ENCODE results near the gene PANK4.

The PANK4 gene

DNA sequence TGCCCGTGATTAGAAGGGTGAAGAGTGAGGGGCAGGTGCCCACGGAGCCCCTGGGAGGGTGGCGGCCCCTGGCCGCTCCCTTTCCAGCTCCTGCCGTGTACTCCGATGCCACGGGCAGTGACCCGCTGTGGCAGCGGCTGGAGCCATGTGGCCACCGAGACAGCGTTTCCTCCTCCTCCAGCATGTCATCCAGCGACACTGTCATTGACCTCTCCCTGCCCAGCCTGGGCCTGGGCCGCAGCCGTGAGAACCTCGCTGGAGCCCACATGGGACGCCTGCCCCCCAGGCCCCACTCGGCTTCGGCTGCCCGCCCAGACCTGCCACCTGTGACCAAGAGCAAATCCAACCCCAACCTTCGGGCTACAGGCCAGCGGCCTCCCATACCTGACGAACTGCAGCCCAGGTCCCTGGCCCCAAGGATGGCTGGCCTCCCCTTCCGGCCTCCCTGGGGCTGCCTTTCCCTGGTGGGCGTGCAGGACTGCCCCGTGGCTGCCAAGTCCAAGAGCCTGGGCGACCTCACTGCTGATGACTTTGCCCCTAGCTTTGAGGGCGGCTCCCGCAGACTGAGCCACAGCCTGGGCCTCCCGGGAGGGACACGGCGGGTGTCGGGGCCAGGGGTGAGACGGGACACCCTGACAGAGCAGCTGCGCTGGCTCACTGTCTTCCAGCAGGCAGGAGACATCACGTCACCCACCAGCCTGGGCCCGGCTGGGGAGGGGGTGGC, 22.0 kb downstream of the PANK4 start:
- Histone ChIP-seq H3K36me3 (ENCODE audit: insufficient read depth, low read depth, low read length) (peaks cover 19% of the 10 kb centered on the region), H3K4me3 (ENCODE audit: low read length) (no peak overlapping the region), H3K9ac (ENCODE audit: low read depth, low read length) (no peak overlapping the region), H3K9me3 (ENCODE audit: insufficient read depth, low read depth, low read length) (no peaks in the 10 kb centered on the region), H3K27me3 (ENCODE audit: insufficient read depth, low read length) (no peaks in the 10 kb centered on the region), H3K27ac (ENCODE audit: low read length) (no peak overlapping the region), H3K4me1 (ENCODE audit: insufficient read depth, low read length) (no peaks in the 10 kb centered on the region)

DNA sequence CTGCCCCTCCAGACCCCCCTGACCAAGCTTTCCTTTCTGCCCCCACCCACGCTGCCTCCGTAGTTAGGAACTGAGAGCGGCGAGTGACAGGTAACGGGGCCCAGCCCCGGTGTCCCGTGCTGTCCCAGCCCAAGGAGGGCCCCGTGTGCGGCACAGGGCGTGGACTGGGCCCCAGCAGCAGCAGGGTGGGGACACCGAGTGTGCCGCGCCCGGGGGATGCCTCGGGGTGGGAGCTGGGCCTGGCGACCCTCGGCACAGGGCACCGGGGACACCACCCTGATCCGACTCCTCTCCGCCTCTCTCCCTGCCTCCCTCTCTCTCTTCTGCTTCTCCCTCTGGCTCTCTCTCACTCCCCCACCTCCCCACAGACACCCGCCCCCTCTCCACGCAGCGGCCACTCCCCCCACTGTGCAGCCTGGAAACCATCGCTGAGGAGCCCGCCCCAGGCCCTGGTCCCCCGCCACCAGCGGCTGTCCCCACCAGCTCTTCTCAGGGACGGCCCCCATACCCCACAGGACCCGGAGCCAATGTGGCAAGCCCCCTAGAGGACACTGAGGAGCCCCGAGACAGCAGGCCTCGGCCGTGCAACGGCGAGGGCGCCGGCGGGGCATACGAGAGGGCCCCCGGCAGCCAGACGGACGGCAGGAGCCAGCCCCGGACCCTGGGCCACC, 22.7 kb downstream of the PANK4 start:
- Histone ChIP-seq H3K27me3 (ENCODE audit: insufficient read depth, low read length) (no peaks in the 10 kb centered on the region), H3K27ac (ENCODE audit: low read length) (no peak overlapping the region), H3K9me3 (ENCODE audit: insufficient read depth, low read depth, low read length) (no peaks in the 10 kb centered on the region), H3K36me3 (ENCODE audit: insufficient read depth, low read depth, low read length) (peaks cover 12% of the 10 kb centered on the region), H3K4me1 (ENCODE audit: insufficient read depth, low read length) (no peaks in the 10 kb centered on the region), H3K9ac (ENCODE audit: low read depth, low read length) (no peak overlapping the region), H3K4me3 (ENCODE audit: low read length) (no peak overlapping the region)

DNA sequence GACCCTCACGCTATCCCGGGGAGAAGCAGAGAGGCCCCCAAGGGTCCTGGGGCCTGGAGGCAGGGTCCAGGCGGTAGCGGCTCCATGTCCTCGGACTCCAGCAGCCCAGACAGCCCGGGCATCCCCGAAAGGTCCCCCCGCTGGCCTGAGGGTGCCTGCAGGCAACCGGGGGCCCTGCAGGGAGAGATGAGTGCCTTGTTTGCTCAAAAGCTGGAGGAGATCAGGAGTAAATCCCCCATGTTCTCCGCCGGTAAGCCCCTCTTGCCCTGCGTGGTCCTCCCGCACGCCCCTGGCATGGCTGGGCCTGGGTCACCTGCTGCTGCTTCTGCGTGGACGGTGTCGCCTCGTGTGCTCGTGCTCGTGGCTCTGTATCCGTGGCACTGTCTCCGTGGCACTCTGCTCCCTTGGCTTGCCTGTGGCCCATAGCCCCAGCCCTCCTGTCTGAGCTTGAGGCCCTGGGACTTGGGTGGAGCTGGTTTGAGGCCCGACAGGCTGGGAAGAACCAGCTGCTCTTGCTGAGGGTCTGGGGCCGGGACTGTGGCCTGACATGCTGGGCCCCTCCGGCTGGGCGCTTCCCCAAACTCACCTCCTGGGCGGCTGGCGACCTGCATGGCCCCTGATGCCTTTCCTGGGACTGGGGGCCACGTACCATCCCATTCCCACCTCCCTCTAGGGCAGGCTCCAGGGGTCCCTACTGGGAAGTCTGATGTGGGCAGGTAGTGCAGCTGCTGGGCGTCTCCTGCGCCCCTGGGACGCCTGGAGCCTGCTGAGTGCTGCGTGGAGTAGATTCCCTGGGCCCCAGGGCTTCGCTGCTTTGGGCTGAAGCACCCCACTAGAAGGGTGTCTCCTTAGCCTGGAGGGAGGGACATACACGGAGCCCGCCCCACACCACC, 23.5 kb downstream of the PANK4 start:
- Histone ChIP-seq H3K36me3 (ENCODE audit: insufficient read depth, low read depth, low read length) (peaks cover 8% of the 10 kb centered on the region; the same call in 1 of the 2 replicates), H3K4me1 (ENCODE audit: insufficient read depth, low read length) (no peaks in the 10 kb centered on the region)

DNA sequence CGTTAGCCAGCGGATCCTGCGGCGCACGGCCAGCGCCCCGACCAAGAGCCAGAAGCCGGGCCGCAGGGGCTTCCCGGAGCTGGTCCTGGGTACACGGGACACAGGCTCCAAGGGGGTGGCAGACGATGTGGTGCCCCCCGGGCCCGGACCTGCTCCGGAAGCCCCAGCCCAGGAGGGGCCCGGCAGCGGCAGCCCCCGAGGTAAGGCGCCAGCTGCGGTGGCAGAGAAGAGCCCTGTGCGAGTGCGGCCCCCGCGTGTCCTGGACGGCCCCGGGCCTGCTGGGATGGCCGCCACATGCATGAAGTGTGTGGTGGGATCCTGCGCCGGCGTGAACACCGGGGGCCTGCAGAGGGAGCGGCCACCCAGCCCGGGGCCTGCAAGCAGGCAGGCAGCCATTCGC, 24.2 kb downstream of the PANK4 start:
- Histone ChIP-seq H3K4me3 (ENCODE audit: low read length) (no peak overlapping the region), H3K36me3 (ENCODE audit: insufficient read depth, low read depth, low read length) (peaks cover under 1% of the 10 kb centered on the region; the same call in 1 of the 2 replicates), H3K27me3 (ENCODE audit: insufficient read depth, low read length) (no peaks in the 10 kb centered on the region), H3K27ac (ENCODE audit: low read length) (no peak overlapping the region), H3K4me1 (ENCODE audit: insufficient read depth, low read length) (no peaks in the 10 kb centered on the region), H3K9ac (ENCODE audit: low read depth, low read length) (no peak overlapping the region), H3K9me3 (ENCODE audit: insufficient read depth, low read depth, low read length) (no peaks in the 10 kb centered on the region)

More for the DNA sequence above, 23.5 kb downstream of the PANK4 start:
- Histone ChIP-seq H3K9ac (ENCODE audit: low read depth, low read length) (no peak overlapping the region), H3K27me3 (ENCODE audit: insufficient read depth, low read length) (no peaks in the 10 kb centered on the region), H3K9me3 (ENCODE audit: insufficient read depth, low read depth, low read length) (no peaks in the 10 kb centered on the region), H3K27ac (ENCODE audit: low read length) (no peak overlapping the region), H3K4me3 (ENCODE audit: low read length) (no peak overlapping the region)

DNA sequence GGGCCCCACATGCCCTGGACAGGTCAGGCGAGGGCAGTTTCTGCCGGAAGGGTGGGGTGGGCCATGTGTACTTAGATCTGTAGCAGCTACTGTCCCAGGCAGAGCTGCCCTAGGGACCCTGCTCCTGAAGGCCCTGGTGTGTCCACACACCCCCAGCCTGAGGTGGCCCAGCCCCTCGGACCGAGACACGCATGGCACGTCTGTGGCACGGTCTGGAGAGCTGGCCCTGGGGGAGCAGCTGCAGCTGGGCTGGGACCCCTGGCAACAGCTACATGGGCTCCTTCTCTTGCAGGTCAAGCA, 24.6 kb downstream of the PANK4 start:
- Histone ChIP-seq H3K27ac (ENCODE audit: low read length) (no peak overlapping the region), H3K4me1 (ENCODE audit: insufficient read depth, low read length) (no peaks in the 10 kb centered on the region), H3K9ac (ENCODE audit: low read depth, low read length) (no peak overlapping the region), H3K36me3 (ENCODE audit: insufficient read depth, low read depth, low read length) (no peaks in the 10 kb centered on the region), H3K4me3 (ENCODE audit: low read length) (no peak overlapping the region), H3K27me3 (ENCODE audit: insufficient read depth, low read length) (no peaks in the 10 kb centered on the region; the same call in 1 of the 2 replicates), H3K9me3 (ENCODE audit: insufficient read depth, low read depth, low read length) (no peaks in the 10 kb centered on the region)

DNA sequence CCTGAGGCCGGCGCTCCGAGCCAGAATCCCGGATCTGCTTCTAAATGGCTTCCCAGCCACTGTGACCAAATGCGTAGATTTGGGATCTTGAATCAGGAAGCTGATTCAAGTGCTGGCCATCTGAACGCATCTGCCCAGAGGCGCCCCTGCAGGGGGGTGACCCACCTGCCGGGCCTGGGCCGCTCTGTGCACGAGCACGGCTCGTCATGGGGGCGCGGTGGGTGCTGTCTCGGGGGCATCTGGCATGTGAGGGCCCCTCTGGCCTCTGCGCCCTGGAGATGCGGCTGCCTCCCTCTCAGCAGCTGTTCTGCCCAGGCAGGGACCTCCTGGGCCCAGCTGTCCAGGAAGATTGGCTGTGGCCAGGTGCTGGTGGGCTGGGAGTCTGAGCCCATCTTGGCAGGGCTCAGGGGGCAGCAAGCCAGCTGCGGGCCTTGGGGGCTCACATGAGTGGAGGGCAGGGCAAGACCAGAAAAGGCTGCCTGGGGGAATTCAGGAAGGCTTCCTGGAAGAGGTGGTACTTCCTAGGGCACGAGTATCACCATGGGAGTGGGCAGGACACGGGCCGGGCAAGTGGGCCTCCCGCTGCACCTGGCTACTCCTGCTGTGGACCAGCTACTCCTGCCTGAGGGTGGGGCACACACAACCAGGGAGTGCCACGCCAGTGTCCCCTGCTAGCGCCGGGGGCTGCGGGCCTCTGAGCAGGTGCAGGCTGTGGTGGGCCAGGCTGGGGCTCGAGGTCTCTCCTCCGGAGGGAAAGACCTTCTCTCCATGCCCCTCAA, 25.2 kb downstream of the PANK4 start:
- H3K27ac ChIP-seq (ENCODE audit: low read length): no peak overlapping the region
- no peaks in the 10 kb centered on the region for H3K4me1 ChIP-seq (ENCODE audit: insufficient read depth, low read length)
- H3K9ac ChIP-seq (ENCODE audit: low read depth, low read length): no peak overlapping the region
- no peaks in the 10 kb centered on the region for H3K9me3 ChIP-seq (ENCODE audit: insufficient read depth, low read depth, low read length)
- no peaks in the 10 kb centered on the region; the same call in 1 of the 2 replicates for H3K27me3 ChIP-seq (ENCODE audit: insufficient read depth, low read length)
- no peaks in the 10 kb centered on the region for H3K36me3 ChIP-seq (ENCODE audit: insufficient read depth, low read depth, low read length)
- no peak overlapping the region for H3K4me3 ChIP-seq (ENCODE audit: low read length)

DNA sequence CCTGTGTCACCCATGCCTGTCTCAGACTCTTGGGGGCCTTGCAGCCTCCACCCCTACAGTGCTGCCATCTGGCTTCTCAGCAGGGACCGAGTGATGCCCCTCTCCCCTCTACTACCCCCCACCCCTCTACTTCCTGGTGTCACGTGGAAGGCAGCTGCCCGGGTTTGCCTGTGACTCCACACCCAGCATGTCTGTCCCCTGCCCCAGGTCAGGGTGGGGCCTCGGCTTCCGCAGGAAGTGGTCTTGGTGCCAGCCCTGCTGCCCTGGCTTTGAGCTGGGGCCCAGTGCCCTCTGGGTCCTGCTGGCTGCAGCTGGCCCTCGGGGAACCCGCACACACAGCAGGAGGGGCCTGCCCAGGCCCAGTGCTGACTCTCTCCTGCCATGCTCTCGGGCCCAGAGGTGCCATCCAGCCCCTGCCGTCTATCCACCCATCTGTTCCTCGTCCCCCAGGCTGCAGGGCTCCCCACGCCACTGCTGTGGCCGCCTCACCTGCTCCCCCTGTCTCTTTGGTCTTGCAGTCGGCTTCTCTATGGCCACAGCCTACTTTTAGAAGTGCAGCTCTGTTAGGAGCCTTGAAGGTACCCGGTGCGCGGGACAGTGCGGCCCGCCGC, 26.3 kb downstream of the PANK4 start:
- H3K27ac ChIP-seq (ENCODE audit: low read length): no peak overlapping the region
- H3K27me3 ChIP-seq (ENCODE audit: insufficient read depth, low read length): no peaks in the 10 kb centered on the region; the same call in 1 of the 2 replicates
- H3K36me3 ChIP-seq (ENCODE audit: insufficient read depth, low read depth, low read length): no peaks in the 10 kb centered on the region
- no peaks in the 10 kb centered on the region for H3K4me1 ChIP-seq (ENCODE audit: insufficient read depth, low read length)
- no peaks in the 10 kb centered on the region for H3K9me3 ChIP-seq (ENCODE audit: insufficient read depth, low read depth, low read length)
- no peak overlapping the region for H3K4me3 ChIP-seq (ENCODE audit: low read length)
- no peak overlapping the region for H3K9ac ChIP-seq (ENCODE audit: low read depth, low read length)

DNA sequence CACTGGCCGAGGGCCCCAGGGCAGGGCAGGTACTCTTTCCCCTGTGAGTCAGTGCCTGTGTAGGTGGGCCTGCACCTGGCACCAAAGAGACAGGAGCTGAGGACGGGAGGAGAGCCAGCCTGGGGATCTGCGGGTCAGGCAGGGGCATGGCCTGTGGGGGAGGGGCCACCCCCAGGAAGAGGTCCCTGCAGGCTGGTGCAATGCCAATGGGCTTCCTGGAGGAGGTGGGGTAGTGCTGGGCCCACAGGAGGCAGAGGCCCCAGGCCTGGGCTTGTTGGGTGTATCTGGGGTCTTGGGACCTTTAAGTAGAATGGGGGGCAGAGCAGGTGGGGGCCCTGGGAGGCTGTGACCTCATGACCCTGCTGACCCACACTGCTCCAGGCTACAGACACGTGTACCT, 27.1 kb downstream of the PANK4 start:
- no peaks in the 10 kb centered on the region; the same call in 1 of the 2 replicates for H3K27me3 ChIP-seq (ENCODE audit: insufficient read depth, low read length)
- H3K4me3 ChIP-seq (ENCODE audit: low read length): no peak overlapping the region
- no peak overlapping the region for H3K27ac ChIP-seq (ENCODE audit: low read length)
- H3K36me3 ChIP-seq (ENCODE audit: insufficient read depth, low read depth, low read length): no peaks in the 10 kb centered on the region
- H3K9me3 ChIP-seq (ENCODE audit: insufficient read depth, low read depth, low read length): no peaks in the 10 kb centered on the region
- no peak overlapping the region for H3K9ac ChIP-seq (ENCODE audit: low read depth, low read length)
- H3K4me1 ChIP-seq (ENCODE audit: insufficient read depth, low read length): no peaks in the 10 kb centered on the region

DNA sequence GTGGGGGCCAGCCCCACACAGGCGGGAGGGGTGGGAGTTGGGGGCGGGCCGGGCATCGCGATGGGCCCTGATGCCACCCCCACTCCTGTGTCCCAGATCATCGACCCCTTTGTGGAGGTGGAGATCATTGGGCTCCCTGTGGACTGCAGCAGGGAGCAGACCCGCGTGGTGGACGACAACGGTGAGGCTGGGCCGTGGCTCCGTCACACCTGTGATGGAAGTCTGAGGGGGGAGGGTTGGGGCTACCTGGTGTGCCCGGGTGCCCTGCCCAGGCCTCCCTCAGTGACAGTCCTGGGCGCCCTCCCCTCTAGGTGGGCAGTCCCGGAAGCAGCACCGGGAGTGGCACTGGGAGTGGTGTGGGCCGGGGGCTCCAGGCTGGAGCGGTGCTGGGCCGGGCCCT, 27.7 kb downstream of the PANK4 start:
- Histone ChIP-seq H3K4me3 (ENCODE audit: low read length) (no peak overlapping the region), H3K4me1 (ENCODE audit: insufficient read depth, low read length) (no peaks in the 10 kb centered on the region), H3K9me3 (ENCODE audit: insufficient read depth, low read depth, low read length) (no peaks in the 10 kb centered on the region), H3K27ac (ENCODE audit: low read length) (no peak overlapping the region), H3K27me3 (ENCODE audit: insufficient read depth, low read length) (no peaks in the 10 kb centered on the region; the same call in 1 of the 2 replicates), H3K9ac (ENCODE audit: low read depth, low read length) (no peak overlapping the region), H3K36me3 (ENCODE audit: insufficient read depth, low read depth, low read length) (no peaks in the 10 kb centered on the region)

DNA sequence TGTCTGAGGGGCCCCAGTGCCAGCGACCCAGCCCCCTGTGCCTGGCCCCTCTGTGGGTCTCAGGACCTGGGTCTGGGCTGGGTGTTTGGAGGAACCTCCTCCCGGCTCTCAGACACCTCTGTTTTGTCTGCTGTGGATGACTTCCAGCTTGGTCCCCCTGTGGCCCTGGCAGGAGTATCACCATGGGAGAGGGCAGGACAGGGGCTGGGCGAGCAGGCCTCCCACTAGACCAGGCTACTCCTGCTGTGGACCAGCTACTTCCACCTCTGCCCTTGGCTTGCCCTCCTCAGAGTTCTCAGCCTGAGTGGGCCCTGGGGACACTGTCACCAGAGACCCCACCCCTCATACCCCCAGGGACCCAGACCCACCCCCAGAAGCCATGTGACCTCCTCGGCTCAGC, 28.5 kb downstream of the PANK4 start:
- Histone ChIP-seq H3K4me1 (ENCODE audit: insufficient read depth, low read length) (no peaks in the 10 kb centered on the region), H3K9me3 (ENCODE audit: insufficient read depth, low read depth, low read length) (no peaks in the 10 kb centered on the region), H3K36me3 (ENCODE audit: insufficient read depth, low read depth, low read length) (no peaks in the 10 kb centered on the region), H3K27me3 (ENCODE audit: insufficient read depth, low read length) (no peaks in the 10 kb centered on the region; the same call in 1 of the 2 replicates), H3K9ac (ENCODE audit: low read depth, low read length) (no peak overlapping the region), H3K4me3 (ENCODE audit: low read length) (no peak overlapping the region), H3K27ac (ENCODE audit: low read length) (no peak overlapping the region)

DNA sequence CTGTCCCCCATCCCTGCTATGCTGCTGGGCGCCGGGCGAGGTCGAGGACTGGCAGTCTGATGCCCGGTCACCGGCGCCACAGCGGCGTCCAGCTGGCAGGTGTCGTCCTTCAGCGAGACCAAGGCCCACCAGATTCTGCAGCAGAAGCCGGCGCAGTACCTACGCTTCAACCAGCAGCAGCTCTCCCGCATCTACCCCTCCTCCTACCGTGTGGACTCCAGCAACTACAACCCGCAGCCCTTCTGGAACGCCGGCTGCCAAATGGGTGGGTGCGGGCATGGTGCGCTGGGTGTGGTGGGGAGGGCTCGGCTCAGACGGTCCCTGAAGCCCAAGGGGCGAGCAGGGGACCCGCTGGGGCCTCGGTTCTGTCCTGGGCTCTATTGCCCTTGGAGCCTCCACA, 29.6 kb downstream of the PANK4 start:
- Histone ChIP-seq H3K27ac (ENCODE audit: low read length) (no peak overlapping the region), H3K36me3 (ENCODE audit: insufficient read depth, low read depth, low read length) (no peaks in the 10 kb centered on the region), H3K27me3 (ENCODE audit: insufficient read depth, low read length) (no peaks in the 10 kb centered on the region; the same call in 1 of the 2 replicates), H3K9me3 (ENCODE audit: insufficient read depth, low read depth, low read length) (no peaks in the 10 kb centered on the region), H3K9ac (ENCODE audit: low read depth, low read length) (no peak overlapping the region), H3K4me1 (ENCODE audit: insufficient read depth, low read length) (no peaks in the 10 kb centered on the region), H3K4me3 (ENCODE audit: low read length) (no peak overlapping the region)

Measured in iPS-20b (cell line).